MCF 10A (cell line): ENCODE results near the gene FBN1. TPM values are rescaled to one million over a fixed set of nuclear protein-coding genes. Genes with fewer than 3 reads are reported as not detected.

Experiments
- BruUV-seq: library from RNA; stranded (reverse); fragments of 400-500 nt; replicated peaks from 2 replicates; lab custom pipeline; 2021; lab: Mats Ljungman, UMichigan
- CTCF ChIA-PET: fragments of 300-600 bp; sonication (Branson Sonifier 250); formaldehyde crosslinking; extraction: SDS; loops from one replicate; lab custom pipeline; 2021; ENCODE audit warnings: antibody characterized with exemption, inconsistent platforms; lab: Yijun Ruan, JAX
- POLR2A ChIA-PET: fragments of 300-600, 350-650 bp; sonication (Branson Sonifier 250); formaldehyde crosslinking; extraction: SDS; loops from one replicate; lab custom pipeline; 2020; ENCODE audit warnings: antibody characterized with exemption, inconsistent platforms; lab: Yijun Ruan, JAX
- DNase-seq: peaks from one replicate; pipeline ENCODE4 v3.0.0-alpha.2; 2018; ENCODE audit not compliant: unreplicated experiment
- H3K27ac Mint-ChIP-seq: one replicate; pipeline ENCODE4 v1.8.0; 2022; ENCODE audit warnings: mild to moderate bottlenecking, low read depth, mixed read lengths; ENCODE audit not compliant: unreplicated experiment
- H3K27me3 Mint-ChIP-seq: one replicate; pipeline ENCODE4 v1.8.0; 2022; ENCODE audit warnings: mixed read lengths; ENCODE audit not compliant: insufficient read depth, unreplicated experiment
- H3K36me3 Mint-ChIP-seq: one replicate; pipeline ENCODE4 v1.8.0; 2022; ENCODE audit warnings: mild to moderate bottlenecking, moderate library complexity, mixed read lengths; ENCODE audit not compliant: insufficient read depth, unreplicated experiment
- H3K4me1 Mint-ChIP-seq: one replicate; pipeline ENCODE4 v1.8.0; 2022; ENCODE audit warnings: mixed read lengths; ENCODE audit not compliant: insufficient read depth, unreplicated experiment
- H3K4me3 Mint-ChIP-seq: one replicate; pipeline ENCODE4 v1.8.0; 2022; ENCODE audit warnings: mild to moderate bottlenecking, moderate library complexity, mixed read lengths; ENCODE audit not compliant: unreplicated experiment
- H3K9me3 Mint-ChIP-seq: one replicate; pipeline ENCODE4 v1.8.0; 2022; ENCODE audit warnings: mixed read lengths; ENCODE audit not compliant: unreplicated experiment
- CTCF ChIP-seq: fragments of 200-600 bp; IDR thresholded peaks from one replicate; pipeline ENCODE4 v1.8.0; 2022; ENCODE audit warnings: antibody characterized with exemption, mild to moderate bottlenecking; ENCODE audit not compliant: unreplicated experiment
- intact Hi-C: fragments of 100-400 bp; cut with micrococcal nuclease; formaldehyde crosslinking; loops from 2 replicates; pipeline ENCODE4 v1.14.1; 2022
- total RNA-seq: library from RNA; stranded (reverse); gene quantifications from 2 replicates; pipeline ENCODE4 v1.2.3, GENCODE V29; 2022

Gene FBN1
- total RNA-seq, 1 experiment from 2014 or later = 14.3 TPM

GRCh38 chr15:48653216-48653615 lies 7.7 kb upstream of the FBN1 start:
- Mint-ChIP-seq H3K4me3 (no peak overlapping the region), H3K36me3 (no peaks in the 10 kb centered on the region), H3K4me1 (no peaks in the 10 kb centered on the region), H3K27ac (no peak overlapping the region), H3K9me3 (no peaks in the 10 kb centered on the region), H3K27me3 (no peaks in the 10 kb centered on the region)
- no TSS peak for BruUV-seq
- TF ChIP-seq CTCF = no peak
- CTCF ChIA-PET = interaction anchor here (0.6 to 1.1 kb wide), 2 partner anchors 150 to 168 kb away, joined by 3 read pairs; no protein-coding TSS in a partner anchor
- DNase-seq = no peak
- intact Hi-C loops = no loop called here
- POLR2A ChIA-PET = no interaction called here

GRCh38 chr15:48652510-48653076 lies 7.1 kb upstream of the FBN1 start:
- Mint-ChIP-seq H3K27me3 (no peaks in the 10 kb centered on the region), H3K9me3 (no peaks in the 10 kb centered on the region), H3K4me1 (no peaks in the 10 kb centered on the region), H3K4me3 (no peak overlapping the region), H3K27ac (no peak overlapping the region), H3K36me3 (no peaks in the 10 kb centered on the region)
- intact Hi-C loops = no loop called here
- no peak for TF ChIP-seq CTCF
- no TSS peak for BruUV-seq
- DNase-seq = no peak
- POLR2A ChIA-PET = interaction anchor here (0.6 to 0.7 kb wide), 2 partner anchors 17 to 974 kb away, joined by 3 to 4 read pairs; no protein-coding TSS in a partner anchor
- CTCF ChIA-PET = no interaction called here

GRCh38 chr15:48650931-48651330 lies 5.4 kb upstream of the FBN1 start:
- Mint-ChIP-seq H3K4me1 (peaks cover 5% of the 10 kb centered on the region), H3K4me3 (no peak overlapping the region), H3K27ac (no peak overlapping the region), H3K9me3 (no peaks in the 10 kb centered on the region), H3K27me3 (no peaks in the 10 kb centered on the region), H3K36me3 (no peaks in the 10 kb centered on the region)
- no TSS peak for BruUV-seq
- no peak for DNase-seq
- TF ChIP-seq CTCF = no peak
- ChIA-PET CTCF (interaction anchor here (0.9 to 1.4 kb wide), 4 partner anchors 10 to 294 kb away, joined by 3 to 4 read pairs (median 4); no protein-coding TSS in a partner anchor), POLR2A (interaction anchor here (1.4 kb wide), 1 partner anchor 19 kb away, joined by 3 read pairs; no protein-coding TSS in a partner anchor)
- intact Hi-C loops = no loop called here

- H3K9me3 Mint-ChIP-seq = no peaks in the 10 kb centered on the region
- peaks cover 12% of the 10 kb centered on the region for H3K4me1 Mint-ChIP-seq
- intact Hi-C loops = loop anchor here (5.0 to 10.0 kb wide), 2 partner anchors 209 to 317 kb away; partner anchors contain the start of gene SHC4
- no peaks in the 10 kb centered on the region for H3K36me3 Mint-ChIP-seq
- no peak overlapping the region for H3K4me3 Mint-ChIP-seq
- H3K27ac Mint-ChIP-seq = peak overlapping the region; percentile 29
- CTCF ChIA-PET = interaction anchor here (0.6 kb wide), 1 partner anchor 9 kb away, joined by 3 read pairs; no protein-coding TSS in a partner anchor
- BruUV-seq = no TSS peak
- TF ChIP-seq CTCF = no peak
- no peaks in the 10 kb centered on the region for H3K27me3 Mint-ChIP-seq
- POLR2A ChIA-PET = no interaction called here
- peak; percentile 8 for DNase-seq
Observed at GRCh38 chr15:48647962-48648361, 2.5 kb upstream of the FBN1 start.
